ENCODE data around the gene SMYD3.

Gene SMYD3

GRCh38 chr1:245765230-245766000, 741.7 kb downstream of the SMYD3 start:
- TF ChIP-seq SPI1 (IDR thresholded peaks at IDR 0.05; ENCODE audit: borderline replicate concordance, low read depth) (no peak), CTCF (IDR thresholded peaks at IDR 0.05; ENCODE audit: insufficient read depth, low read length) (no peak), REST (IDR thresholded peaks at IDR 0.05; ENCODE audit: insufficient replicate concordance, low read depth) (no peak), POLR2AphosphoS5 (IDR thresholded peaks at IDR 0.05; ENCODE audit: low read depth) (no peak), GABPA (IDR thresholded peaks at IDR 0.05; ENCODE audit: low read depth) (no peak)
- no peak for DNase-seq (ENCODE audit: low read depth in 1 of 2, low spot score in 1 of 2)
- no peaks in the 10 kb centered on the region for H3K27me3 ChIP-seq (ENCODE audit: insufficient read depth, poor library complexity, severe bottlenecking)
- H3K27ac ChIP-seq (replicated peaks): no peak overlapping the region
- no peak overlapping the region for H3K4me3 ChIP-seq (replicated peaks; ENCODE audit: insufficient read depth, low read length)

GRCh38 chr1:245763873-245764331, 743.2 kb downstream of the SMYD3 start:
- Histone ChIP-seq H3K27ac (replicated peaks) (no peak overlapping the region), H3K4me3 (replicated peaks; ENCODE audit: insufficient read depth, low read length) (no peak overlapping the region), H3K27me3 (ENCODE audit: insufficient read depth, poor library complexity, severe bottlenecking) (no peaks in the 10 kb centered on the region)
- no peak for DNase-seq (ENCODE audit: low read depth in 1 of 2, low spot score in 1 of 2)
- no peak for TF ChIP-seq CTCF (IDR thresholded peaks at IDR 0.05; ENCODE audit: insufficient read depth, low read length)

GRCh38 chr1:245762396-245762910, 744.6 kb downstream of the SMYD3 start:
- no peak for DNase-seq (ENCODE audit: low read depth in 1 of 2, low spot score in 1 of 2)
- Histone ChIP-seq H3K27ac (replicated peaks) (no peak overlapping the region), H3K27me3 (ENCODE audit: insufficient read depth, poor library complexity, severe bottlenecking) (no peaks in the 10 kb centered on the region), H3K4me3 (replicated peaks; ENCODE audit: insufficient read depth, low read length) (no peak overlapping the region)
- TF ChIP-seq CTCF (IDR thresholded peaks at IDR 0.05; ENCODE audit: insufficient read depth, low read length) (no peak), SPI1 (IDR thresholded peaks at IDR 0.05; ENCODE audit: borderline replicate concordance, low read depth) (no peak), POLR2AphosphoS5 (IDR thresholded peaks at IDR 0.05; ENCODE audit: low read depth) (no peak), REST (IDR thresholded peaks at IDR 0.05; ENCODE audit: insufficient replicate concordance, low read depth) (no peak), GABPA (IDR thresholded peaks at IDR 0.05; ENCODE audit: low read depth) (no peak)
